GM18519 (cell line): ENCODE data around the gene SLC25A26.
"Not testable (repeated sequence)": the region's sequence is repeated elsewhere in the genome, so short reads cannot be mapped to it uniquely, and the experiment has no call there.

Experiments
- ATAC-seq: cut with Tn5 transposase; IDR thresholded peaks from one replicate; pipeline ENCODE4 v1.9.1; 2021; ENCODE audit warnings: mild to moderate bottlenecking, moderate library complexity; ENCODE audit not compliant: unreplicated experiment, low FRiP score

Gene SLC25A26

DNA sequence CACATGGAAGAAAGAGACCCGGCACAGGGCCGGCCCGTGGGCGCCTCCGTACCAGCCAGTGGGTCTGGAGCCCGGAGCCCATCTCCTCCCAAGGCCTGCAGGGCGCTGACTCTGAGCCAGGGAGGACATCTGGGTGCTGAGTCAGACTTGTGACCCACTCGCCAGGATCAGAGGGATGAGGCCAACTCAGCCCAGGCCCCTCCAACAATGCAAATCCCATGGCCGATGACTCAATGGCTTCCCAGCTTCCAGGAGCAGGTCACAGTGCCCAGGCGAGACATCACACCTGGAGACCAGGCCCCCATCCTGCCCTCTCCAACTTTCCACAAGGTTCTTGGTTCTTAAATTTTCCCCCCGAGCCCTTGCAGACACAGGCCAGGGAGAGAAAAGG, 184.9 kb downstream of the SLC25A26 start:
- no peak for ATAC-seq

DNA sequence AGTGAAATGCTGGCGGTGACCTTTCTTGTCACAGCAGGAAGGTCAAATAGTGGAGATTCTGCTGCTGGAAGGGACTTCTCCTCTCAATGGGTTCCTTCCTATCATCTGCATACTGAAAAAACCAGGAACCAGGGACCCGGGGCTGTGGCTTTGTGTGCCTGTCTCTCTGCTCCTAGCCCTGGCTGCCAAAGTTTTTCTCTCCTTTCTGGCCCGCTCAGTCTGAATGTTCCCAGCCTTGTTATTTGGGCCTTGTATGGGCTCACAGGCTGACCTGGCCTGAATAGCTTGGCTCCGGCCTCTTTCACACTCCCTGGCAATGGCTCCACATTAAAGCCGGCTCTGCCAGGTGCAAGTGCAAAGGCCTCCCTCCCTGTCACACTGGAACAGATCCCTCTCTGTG, 185.4 kb downstream of the SLC25A26 start:
- ATAC-seq, result no peak

DNA sequence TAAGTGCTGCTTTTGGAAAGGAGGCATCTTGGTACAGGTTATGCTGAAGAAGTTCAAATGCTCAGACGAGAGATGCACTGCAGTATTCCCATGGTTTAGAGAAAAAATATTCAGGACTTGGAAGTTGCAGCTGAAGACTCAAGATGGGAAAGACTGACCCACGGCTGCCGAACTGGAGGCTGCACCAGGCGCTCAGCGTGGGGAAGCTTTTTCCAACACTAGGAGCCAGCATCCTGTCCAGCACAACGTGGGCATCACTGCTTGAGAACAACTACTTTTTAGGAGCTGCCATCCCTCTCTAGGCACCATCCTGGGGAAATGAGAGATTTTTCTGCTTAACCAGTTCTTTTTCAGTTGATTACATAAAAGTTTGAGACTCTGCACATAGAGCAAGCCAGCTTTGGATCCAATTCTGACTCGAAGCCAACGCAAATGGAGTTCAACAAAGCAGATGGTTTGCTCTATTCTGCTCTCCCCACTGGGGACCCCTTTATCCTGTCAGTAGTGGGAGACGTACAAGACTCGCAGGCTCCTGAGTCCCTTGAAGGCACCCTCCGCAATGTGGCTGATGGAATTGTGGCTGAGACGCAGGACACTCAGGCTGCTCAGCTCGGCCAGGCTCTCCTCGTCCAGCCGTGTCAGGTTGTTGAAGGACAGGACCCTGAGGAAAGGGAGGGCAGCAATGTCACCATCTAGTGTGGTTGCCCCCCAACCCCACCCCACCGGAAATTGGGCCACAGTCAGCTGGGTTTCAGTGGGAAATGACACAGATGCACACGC, 186.2 kb downstream of the SLC25A26 start:
- ATAC-seq, result no peak

DNA sequence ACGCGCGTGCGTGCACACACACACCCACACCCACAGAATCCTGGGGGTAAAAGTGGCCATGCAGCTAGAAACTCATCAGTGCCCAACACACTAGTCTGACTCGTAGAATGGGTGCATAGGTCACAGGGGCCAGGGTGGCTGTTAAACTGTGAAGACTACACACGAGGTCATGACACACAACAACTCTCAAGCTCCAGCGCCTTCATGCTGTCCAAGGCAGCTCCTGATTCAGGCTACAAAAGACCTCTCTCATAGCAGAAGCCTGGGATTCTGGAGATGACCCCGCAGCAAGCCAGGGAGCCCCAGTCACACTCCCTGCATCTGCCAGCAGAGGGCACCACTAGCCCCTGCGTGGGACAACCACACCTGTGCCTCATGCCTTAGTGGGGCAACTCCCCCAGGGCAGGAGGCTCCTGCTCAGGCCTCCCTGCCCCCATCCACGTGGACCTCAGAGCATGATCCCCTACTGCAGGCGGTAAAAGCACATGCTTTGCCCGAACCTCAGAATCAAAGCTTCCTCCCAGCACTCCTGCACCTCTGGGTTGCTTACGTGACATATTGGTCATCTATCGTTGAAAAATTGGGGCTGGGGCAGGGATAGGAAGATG, 186.9 kb downstream of the SLC25A26 start:
- no peak for ATAC-seq

DNA sequence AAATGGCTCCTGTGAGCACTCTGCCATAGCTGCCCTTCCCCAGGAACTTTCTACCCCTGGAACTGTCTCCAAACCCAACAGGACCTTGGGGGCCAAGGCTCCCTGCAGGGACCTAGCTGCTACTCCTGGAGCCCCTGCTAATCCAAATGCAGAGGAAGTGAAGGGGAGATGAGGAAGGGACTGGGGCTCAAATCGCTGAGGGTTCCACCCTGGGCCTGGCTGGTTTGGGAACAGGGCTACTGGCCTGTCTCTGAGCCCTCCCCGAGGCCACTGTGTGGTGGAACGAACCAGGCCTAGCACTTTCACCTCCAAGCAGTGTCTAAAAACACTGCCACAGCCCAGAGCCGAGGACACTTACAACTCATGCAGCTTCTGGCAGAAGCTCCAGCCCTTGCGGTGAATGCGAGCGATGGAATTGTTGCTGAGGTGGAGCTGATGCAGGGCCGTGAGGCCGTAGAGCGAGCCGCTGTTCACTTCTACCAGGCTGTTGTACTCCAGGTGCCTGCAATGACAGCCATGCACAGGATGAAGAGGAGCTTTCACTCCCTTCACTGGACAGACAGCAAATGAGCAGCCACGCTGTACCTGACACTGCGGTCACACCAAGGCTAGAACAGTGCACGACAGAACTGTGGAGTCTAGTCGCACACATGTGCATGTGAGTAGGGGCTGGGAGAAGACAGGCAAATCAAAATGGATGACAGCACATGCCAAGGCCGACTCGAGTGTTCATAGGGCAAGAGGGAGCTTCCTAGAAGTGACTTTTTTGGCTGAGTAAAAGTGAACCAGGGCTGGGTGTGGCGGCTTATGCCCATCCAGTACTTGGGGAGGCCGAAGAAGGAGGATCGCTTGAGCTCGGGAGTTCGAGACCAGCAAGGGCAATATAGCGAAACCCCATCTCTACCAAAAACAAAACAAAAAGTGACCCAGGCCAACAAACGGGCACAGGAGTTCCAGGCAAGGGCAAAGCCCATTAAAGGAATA, 189.3 kb downstream of the SLC25A26 start:
- no peak for ATAC-seq

DNA sequence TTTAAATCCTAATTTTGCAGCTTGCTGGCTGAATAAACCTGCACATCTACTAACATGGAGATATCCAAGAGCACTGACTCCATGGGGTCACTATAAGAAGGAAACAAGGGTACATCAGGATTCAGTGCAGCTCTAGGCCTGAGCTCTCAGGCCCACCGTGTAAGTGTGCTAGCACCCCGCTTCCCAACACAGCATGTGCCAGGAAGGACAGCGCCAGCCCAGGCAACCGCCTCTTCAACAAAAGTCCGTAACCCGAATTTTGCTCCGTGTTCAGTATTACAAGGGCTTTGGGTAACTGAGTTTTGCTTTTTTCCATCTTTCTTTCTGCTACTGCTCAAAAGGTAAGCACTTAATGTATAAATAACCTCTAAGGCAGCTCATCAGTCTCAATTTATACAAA, 190.2 kb downstream of the SLC25A26 start:
- ATAC-seq, result no peak

DNA sequence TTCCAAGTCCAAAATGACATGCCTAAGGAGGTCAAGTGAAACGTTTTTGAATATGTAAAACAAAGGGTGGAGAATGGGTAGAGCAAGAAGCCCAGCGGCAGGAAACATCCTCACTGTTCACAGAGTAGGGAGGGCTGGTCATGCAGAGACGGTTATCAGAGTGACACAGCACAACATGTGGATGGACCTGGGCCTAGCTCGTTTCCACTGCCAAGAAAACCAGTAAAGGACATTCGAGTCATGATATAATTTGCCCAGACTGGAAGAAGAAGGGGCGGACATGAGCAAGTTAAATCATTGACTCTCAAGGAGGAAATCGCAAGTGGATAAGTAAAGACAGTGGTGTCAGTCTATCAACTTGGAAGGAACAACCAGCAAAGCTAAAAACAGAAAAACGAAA, 190.7 kb downstream of the SLC25A26 start:
- no peak for ATAC-seq

DNA sequence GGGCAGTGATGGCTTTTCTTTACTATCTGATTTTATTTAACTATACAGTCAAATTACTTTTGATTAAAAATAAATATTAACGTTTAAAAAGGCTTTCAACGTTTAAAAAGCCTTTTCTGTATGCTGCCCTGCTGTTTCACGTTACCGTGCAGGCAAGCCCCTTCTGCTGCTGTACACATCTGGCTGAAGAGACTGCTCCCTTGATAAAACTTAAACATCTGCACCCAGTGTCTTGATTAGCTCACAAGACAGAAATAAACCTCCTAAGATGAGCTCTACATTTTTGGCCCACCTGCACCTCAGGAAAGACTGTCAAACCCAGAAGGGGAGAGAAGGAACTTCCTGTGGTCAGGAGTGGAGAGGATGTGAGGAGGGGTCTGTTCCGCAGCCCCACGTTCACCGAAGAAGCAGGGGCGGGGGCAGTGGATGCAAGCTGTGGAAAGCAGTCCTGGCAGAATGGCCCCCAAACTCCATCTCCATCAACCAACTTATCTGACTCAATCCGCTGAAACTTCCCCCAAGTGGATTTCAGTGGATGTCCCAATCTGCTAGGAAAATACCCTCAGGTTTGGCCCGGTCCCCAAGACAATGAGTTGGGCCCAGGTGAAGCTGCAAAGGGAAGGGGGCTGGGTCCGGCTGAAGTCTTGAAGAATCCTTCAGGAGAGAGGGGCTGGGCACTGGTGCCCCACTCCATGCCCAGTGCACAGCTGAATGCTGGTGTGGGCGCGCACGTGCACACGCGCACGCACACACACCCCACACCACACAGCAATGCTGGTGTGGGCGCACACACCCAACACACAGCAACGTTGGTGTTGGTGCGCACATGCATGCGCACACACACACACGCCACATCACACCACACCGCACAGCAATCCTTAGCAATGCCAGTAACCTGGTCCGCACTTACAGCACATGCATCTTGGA, 191.4 kb downstream of the SLC25A26 start:
- no peak for ATAC-seq

DNA sequence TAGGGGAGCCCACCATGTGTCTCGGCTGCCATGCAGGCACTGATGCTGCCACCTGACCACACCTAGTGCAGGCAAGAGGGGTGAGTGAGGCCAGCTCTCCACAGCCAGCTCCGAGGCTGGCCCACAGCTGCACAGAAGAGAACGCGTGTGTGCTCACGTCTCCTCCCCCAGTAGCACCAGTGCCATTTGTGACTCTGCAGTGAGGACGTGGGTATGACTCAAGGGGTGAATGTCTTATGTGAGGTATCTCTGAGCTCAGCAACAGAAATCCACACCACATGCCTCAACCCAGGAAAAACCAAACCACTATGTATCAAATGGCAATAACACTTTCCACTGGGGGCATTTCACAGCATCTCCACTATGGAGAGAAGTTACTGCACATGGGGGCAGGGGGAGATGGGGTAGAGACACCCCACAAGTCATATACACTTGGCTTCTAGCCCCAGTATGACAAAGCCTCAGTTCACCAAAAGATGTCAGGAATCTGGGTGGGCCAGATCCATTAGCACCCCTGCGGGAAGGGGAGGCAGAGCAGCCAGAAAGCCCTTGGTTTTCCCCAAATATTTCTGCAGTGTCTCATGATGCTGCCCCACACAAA, 192.4 kb downstream of the SLC25A26 start:
- ATAC-seq, result no peak

DNA sequence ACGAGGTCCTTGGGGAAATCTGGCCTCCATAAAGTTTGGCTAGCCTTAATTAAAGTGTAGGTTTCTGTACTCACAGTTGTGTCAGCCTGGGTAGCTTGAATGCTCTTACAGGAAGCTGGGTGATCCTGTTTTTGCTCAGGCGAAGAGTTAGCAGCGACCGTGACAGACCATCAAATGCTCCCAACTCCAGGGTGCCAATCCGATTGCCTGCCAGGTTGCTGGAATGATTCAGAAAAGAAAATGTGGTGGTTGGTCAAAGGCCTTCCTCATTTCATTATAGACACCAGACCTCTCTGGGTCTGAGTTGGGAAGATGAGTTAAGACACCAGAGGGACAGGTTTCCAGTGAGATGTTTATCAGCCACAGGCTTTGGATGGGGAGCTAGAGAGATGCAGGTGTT, 194.0 kb downstream of the SLC25A26 start:
- no peak for ATAC-seq

DNA sequence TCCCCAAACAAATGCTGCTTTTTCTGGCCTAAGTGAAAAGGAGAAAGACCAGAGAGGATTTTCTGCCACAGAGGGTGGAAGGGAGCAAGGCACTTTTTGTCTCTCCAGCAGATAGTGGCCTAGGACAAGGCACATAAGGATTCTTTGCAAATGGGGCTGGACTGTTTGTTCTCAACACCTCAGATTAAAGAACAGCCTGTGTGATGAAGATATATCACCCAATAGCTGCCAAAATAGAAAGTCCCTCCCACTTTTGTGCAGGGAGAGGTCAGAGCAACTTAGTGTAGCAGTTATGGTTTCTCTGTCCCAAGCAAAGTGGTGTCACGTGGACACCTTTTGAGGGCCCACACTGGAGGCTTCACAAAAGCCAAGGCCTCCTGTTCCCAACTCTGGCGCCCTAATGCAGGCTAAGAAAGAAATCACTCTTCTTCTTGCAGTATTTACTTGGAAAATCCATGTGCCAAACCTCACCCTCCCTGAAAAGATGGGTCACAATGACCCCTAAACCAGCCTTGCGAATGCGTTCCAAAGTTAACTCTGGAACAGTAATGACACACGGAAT, 195.1 kb downstream of the SLC25A26 start:
- no peak for ATAC-seq

DNA sequence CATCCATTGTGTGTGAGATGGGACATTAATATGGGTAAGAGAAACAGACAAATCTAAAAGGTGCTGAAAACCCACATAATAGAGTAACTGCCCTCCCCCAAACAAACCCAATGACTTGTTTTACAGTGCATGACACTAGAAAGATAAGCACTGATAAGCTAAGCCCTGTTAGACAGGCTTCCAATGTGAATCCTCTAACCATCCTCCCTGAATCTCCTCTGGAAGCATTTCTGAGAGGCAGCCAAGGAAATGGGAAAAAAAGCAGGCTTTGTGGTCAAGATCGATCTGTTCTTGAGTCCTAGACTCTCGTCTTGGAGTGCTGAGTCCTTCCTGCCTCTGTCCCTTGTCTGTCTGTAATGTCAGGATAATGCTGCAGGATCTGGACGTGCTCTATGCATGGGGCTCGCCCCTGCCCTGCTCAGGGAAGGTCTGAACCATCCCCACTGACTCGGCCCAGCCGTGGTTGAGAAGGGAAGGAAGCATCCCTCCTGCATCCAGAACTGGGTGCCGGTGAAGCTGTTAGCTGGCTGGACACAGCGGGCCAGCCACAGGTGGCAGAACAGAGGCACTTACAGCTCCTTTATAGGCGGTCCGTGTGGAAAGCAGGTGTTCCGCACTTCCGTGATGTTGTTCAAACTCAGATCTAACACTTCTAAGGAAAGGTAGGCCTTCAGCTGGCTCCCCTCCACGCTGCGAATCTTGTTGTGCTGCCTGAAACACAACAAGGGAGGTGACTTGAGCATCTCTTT, 195.9 kb downstream of the SLC25A26 start:
- ATAC-seq, result no peak

DNA sequence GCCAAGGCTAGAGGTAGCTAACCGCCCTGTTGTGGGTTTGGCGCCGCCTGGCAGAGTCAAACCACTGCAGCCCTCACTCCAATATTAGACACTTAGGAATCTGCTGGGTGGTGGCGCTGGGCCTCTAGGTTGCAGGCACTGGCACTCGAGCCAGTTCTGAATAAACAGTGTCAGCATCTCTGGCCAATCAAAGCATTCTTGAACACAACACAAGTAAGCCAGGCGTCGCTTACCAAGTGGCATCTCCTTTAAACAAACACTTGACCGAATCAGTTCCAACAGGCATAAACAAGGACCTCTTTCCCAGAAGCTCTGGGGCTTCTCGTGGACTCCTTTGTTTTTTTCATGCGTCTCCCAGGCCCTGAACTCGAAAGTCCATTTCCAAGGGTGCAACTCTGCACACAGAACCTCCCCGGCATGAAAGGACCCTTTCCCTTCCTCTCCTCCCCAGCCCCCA, 197.7 kb downstream of the SLC25A26 start:
- ATAC-seq, result no peak

DNA sequence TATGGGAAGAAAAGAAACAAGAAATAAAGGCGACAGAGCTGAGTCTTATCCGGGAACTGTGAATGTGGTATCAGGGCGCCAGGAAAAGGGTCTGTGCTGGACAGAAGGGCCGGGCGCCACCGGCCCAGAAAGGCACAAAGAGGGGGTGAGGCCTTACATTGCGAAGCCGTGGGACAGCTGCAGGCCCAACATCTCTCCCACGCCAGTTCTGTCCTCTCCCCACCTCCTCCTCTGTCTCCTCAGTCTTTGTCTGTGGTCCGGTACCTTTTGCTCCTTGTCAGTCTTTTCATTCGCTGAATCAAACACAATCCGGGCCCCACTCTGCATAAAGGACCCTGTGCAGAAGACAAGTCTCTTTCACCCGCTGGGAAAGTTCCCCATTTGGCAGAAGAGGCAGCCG, 198.2 kb downstream of the SLC25A26 start:
- no peak for ATAC-seq

DNA sequence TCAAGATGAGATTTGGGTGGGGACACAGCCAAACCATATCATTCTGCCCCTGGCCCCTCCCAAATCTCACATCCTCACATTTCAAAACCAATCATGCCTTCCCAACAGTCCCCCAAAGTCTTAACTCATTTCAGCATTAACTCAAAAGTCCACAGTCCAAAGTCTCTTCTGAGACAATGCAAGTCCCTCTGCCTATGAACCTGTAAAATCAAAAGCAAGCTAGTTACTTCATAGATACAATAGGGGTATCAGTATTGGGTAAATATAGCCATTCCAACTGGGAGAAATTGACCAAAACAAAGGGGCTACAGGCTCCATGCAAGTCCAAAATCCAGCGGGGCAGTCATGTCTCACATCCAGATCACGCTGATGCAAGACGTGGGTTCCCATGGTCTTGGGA, 200.3 kb downstream of the SLC25A26 start:
- ATAC-seq, result not testable (repeated sequence)

DNA sequence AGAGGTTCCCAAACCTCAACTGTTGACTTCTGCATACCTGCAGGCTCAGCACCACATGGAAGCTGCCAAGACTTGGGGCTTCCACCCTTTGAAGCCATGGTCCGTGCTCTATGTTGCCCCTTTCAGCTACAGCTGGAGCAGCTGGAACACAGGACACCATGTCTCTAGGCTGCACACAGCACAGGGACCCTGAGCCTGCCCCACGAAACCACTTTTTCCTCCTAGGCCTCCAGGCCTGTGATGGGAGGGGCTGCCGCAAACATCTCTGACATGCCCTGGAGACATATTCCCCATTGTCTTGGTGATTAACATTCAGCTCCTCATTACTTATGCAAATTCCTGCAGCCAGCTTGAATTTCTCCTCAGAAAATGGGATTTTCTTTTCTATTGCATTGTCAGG, 201.1 kb downstream of the SLC25A26 start:
- ATAC-seq, result not testable (repeated sequence)

DNA sequence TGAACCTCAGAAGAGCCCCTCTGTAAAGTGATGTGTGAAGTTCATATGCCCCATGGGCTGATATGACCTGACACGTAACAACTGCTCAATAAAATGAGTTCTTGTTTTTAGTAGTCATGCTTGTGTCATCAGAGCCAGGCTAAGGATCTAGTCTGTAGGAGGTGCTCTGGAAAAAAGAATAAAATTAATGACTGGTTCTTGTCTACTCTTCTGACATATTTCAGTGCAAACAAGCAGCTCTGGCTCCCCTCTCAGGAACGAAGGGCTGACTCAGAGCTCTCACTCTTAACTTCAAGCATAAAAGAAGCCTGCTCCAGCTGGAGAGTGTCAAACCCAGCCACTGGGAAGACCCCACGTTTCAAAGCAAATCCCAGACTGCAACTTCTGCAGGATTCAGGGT, 203.0 kb downstream of the SLC25A26 start:
- no peak for ATAC-seq

DNA sequence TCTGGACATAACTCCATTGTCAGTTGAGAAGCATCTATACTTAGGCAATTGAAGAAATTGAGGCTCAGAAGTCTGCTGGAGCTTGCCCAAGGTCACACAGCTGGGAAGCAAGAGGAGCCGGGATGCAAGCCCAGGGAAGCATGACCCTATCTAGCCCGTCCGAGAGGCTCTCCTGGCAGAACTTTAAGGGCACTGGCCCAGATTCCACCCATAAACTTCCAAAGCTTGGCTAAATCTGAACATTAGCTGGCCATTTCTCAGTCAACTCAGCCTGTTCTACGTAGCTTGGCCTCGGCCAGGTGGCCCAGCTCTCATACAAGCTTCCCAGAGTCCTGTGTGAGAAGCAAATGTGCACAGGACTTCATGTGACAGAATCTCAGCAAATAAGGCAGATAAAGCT, 204.2 kb downstream of the SLC25A26 start:
- no peak for ATAC-seq
